GM21390 (cell line): ENCODE data around the gene EPX.

Experiments used
- ATAC-seq: cut with Tn5 transposase; IDR thresholded peaks from one replicate; pipeline ENCODE4 v1.9.1; 2021; ENCODE audit not compliant: unreplicated experiment

Gene EPX

DNA sequence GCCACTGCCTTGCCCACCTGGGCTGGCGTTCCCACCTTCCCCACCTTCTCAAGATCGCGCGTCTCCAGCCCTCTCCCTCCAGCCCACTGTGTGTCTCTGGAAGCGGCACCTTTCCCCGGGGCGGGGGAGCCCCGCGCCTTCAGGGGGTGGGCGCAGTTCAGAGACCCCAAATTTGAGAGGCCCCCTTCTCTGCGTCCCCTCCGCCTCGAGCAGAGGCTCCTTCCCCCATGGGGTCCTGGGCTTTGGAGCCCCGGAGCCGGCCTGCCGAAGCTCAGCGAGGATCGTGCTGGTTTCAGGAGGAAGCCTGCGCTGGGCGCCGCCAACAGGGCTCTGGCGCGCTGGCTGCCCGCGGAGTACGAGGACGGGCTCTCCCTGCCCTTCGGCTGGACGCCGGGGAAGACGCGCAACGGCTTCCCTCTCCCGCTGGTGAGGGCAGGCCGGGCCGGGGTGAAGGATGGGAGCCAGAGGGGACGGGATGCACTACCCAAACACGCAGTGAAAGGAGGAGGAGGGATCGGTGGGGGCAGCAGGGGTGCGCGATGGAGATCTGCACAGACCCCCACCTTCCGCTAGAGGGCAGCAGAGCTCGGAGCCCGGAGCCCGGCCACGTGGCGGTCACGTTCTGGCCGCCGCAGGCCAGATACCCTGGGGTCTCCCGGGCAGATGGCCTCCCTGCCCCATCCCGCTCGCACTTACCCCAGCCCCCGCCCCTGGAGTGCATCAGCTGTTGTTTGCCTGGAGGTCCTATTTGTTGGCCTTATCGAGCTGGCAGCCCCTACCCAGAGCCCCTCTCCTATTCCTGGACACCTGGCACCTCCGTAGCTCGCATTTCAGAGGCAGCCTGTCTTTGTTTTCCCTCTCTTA is 57.0 kb downstream of the EPX start:
- no peak for ATAC-seq

- no peak for ATAC-seq
Measured at GRCh38 chr17:58250344-58251011, 58.0 kb downstream of the EPX start.

DNA sequence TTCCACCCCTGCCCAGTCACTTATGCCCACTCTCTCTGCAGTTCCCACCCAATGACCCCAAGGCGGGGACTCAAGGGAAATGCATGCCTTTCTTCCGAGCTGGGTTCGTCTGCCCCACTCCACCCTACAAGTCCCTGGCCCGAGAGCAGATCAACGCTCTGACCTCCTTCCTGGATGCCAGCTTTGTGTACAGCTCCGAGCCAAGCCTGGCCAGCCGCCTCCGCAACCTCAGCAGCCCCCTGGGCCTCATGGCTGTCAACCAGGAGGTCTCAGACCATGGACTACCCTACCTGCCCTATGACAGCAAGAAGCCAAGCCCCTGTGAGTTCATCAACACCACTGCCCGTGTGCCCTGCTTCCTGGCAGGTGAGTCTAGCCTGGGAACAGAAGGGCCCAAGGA is 59.6 kb downstream of the EPX start:
- no peak for ATAC-seq

DNA sequence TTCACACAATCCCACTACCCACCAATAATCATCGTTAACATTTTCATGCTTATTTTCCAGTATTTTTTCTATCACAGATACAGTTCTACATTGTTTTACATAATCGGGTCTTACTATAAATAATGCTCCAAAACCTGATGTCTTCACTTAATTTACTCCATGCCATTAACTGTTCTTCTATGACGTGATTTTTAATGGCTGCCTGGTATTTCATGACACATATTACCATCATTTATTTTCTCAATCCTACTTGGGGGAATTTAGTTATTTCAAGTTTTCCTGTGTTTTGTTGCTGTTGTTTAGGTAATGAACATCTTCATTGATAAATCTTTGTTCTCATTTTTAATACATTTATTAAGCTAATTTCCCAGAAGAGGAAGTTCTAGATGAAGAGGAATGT is 60.6 kb downstream of the EPX start:
- ATAC-seq, result no peak
